ENCODE results near the gene NKAIN2.
"Not testable (repeated sequence)": the region's sequence is repeated elsewhere in the genome, so short reads cannot be mapped to it uniquely, and the experiment has no call there.

NKAIN2 gene

DNA sequence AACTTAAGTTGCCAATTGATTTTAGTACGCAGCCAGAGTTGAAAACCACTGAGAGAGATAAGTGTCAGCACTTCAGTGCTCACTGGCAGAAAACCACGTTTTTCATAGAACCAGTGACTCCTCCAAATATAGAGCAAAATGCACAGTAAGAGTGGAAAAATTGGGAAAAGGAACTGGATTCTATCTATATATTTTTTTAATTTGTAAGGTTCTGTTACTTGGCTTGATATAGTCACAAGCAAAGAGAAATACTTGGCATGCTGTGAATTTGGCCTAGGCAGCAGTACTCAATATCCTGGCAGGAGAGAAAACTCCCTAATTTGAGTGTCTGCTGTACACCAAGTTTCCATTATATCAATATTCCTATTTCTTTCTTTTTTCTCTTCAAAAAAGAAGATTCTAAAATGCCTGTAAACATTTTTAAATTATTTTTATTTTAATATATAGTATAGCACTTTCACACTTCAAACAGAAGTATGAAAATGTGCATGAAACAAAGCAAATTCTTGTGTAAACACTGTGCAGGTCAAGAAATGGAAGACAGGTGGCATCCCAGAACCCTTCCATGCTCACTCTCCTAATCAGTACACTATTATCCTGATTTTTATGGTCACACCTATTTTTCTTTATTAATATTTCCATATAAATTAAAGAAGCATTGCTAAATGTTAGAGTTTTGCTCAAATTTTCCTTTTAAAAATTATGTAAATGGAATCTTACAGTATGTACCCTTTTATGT lies 596.8 kb downstream of the NKAIN2 start:
- Histone ChIP-seq H3K9ac (ENCODE audit: low read length) (no peak overlapping the region), H2AK5ac (ENCODE audit: low read length) (no peak overlapping the region), H4K5ac (ENCODE audit: low read length) (no peak overlapping the region), H3K79me1 (ENCODE audit: low read length) (no peaks in the 10 kb centered on the region), H2BK15ac (replicated peaks; ENCODE audit: low read depth) (no peak overlapping the region), H3K18ac (ENCODE audit: low read length) (no peak overlapping the region), H2BK5ac (ENCODE audit: low read length) (no peak overlapping the region), H3K27me3 (ENCODE audit: insufficient read depth, low read length, poor library complexity) (no peaks in the 10 kb centered on the region), H3K4me3 (ENCODE audit: low read length) (no peak overlapping the region), H2BK120ac (ENCODE audit: low read depth, low read length) (no peak overlapping the region), H3K23ac (ENCODE audit: low read length) (no peak overlapping the region), H3K4ac (ENCODE audit: low read depth, low read length) (no peak overlapping the region), H3K27ac (ENCODE audit: low read depth, low read length) (no peak overlapping the region), H3K4me2 (ENCODE audit: low read length) (no peak overlapping the region), H3K4me1 (ENCODE audit: control insufficient read depth, low read depth, low read length) (no peaks in the 10 kb centered on the region), H3K36me3 (ENCODE audit: control insufficient read depth, insufficient read depth, low read length) (no peaks in the 10 kb centered on the region), H3K79me2 (ENCODE audit: control insufficient read depth, insufficient read depth, low read length) (no peaks in the 10 kb centered on the region), H4K8ac (ENCODE audit: low read depth, low read length) (no peak overlapping the region), H3K56ac (ENCODE audit: low read length) (no peak overlapping the region)
- DNase-seq, result no peak
- WGBS (ENCODE audit: extremely low coverage, insufficient coverage, low lambda C conversion rate), result no CpG with 5 or more reads among the region's 2 CpGs

DNA sequence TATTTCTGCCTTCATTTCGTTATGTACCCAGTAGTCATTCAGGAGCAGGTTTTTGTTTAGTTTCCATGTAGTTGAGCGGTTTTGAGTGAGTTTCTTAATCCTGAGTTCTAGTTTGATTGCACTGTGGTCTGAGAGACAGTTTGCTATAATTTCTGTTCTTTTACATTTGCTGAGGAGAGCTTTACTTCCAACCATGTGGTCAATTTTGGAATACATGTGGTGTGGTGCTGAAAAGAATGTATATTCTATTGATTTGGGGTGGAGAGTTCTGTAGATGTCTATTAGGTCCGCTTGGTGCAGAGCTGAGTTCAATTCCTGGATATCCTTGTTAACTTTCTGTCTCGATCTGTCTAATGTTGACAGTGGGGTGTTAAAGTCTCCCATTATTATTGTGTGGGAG lies 606.8 kb downstream of the NKAIN2 start:
- H2BK120ac ChIP-seq (ENCODE audit: low read depth, low read length); H3K4me1 ChIP-seq (ENCODE audit: control insufficient read depth, low read depth, low read length); DNase-seq; H3K4me2 ChIP-seq (ENCODE audit: low read length); H4K8ac ChIP-seq (ENCODE audit: low read depth, low read length); H3K79me2 ChIP-seq (ENCODE audit: control insufficient read depth, insufficient read depth, low read length); H3K36me3 ChIP-seq (ENCODE audit: control insufficient read depth, insufficient read depth, low read length); H3K56ac ChIP-seq (ENCODE audit: low read length); H3K4ac ChIP-seq (ENCODE audit: low read depth, low read length); H2BK15ac ChIP-seq (replicated peaks; ENCODE audit: low read depth); H2AK5ac ChIP-seq (ENCODE audit: low read length); H4K5ac ChIP-seq (ENCODE audit: low read length); H3K27ac ChIP-seq (ENCODE audit: low read depth, low read length); H3K18ac ChIP-seq (ENCODE audit: low read length); H3K23ac ChIP-seq (ENCODE audit: low read length); H3K4me3 ChIP-seq (ENCODE audit: low read length); H3K9ac ChIP-seq (ENCODE audit: low read length); H3K79me1 ChIP-seq (ENCODE audit: low read length); H2BK5ac ChIP-seq (ENCODE audit: low read length); H3K27me3 ChIP-seq (ENCODE audit: insufficient read depth, low read length, poor library complexity): not testable (repeated sequence)
- WGBS (ENCODE audit: extremely low coverage, insufficient coverage, low lambda C conversion rate), result no CpG with 5 or more reads among the region's 4 CpGs

DNA sequence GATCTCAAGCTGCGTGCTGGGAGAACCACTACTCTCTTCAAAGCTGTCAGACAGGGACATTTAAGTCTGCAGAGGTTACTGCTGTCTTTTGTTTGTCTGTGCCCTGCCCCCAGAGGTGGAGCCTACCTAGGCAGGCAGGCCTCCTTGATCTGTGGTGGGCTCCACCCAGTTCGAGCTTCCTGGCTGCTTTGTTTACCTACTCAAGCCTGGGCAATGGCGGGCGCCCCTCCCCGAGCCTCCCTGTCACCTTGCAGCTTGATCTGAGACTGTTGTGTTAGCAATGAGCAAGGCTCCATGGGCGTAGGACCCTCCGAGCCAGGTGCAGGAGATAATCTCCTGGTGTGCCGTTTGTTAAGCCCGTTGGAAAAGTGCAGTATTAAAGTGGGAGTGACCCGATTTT lies 609.0 kb downstream of the NKAIN2 start:
- not testable (repeated sequence) for H3K4ac ChIP-seq (ENCODE audit: low read depth, low read length); H3K27ac ChIP-seq (ENCODE audit: low read depth, low read length); H4K5ac ChIP-seq (ENCODE audit: low read length); H3K9ac ChIP-seq (ENCODE audit: low read length); H3K4me3 ChIP-seq (ENCODE audit: low read length); H3K79me2 ChIP-seq (ENCODE audit: control insufficient read depth, insufficient read depth, low read length); H3K27me3 ChIP-seq (ENCODE audit: insufficient read depth, low read length, poor library complexity); DNase-seq; H3K23ac ChIP-seq (ENCODE audit: low read length); H3K36me3 ChIP-seq (ENCODE audit: control insufficient read depth, insufficient read depth, low read length); H3K56ac ChIP-seq (ENCODE audit: low read length); H2AK5ac ChIP-seq (ENCODE audit: low read length); H3K4me1 ChIP-seq (ENCODE audit: control insufficient read depth, low read depth, low read length); H2BK15ac ChIP-seq (replicated peaks; ENCODE audit: low read depth); H2BK120ac ChIP-seq (ENCODE audit: low read depth, low read length); H3K4me2 ChIP-seq (ENCODE audit: low read length); H3K79me1 ChIP-seq (ENCODE audit: low read length); H2BK5ac ChIP-seq (ENCODE audit: low read length); H3K18ac ChIP-seq (ENCODE audit: low read length); H4K8ac ChIP-seq (ENCODE audit: low read depth, low read length)
- WGBS (ENCODE audit: extremely low coverage, insufficient coverage, low lambda C conversion rate), result no CpG with 5 or more reads among the region's 10 CpGs

DNA sequence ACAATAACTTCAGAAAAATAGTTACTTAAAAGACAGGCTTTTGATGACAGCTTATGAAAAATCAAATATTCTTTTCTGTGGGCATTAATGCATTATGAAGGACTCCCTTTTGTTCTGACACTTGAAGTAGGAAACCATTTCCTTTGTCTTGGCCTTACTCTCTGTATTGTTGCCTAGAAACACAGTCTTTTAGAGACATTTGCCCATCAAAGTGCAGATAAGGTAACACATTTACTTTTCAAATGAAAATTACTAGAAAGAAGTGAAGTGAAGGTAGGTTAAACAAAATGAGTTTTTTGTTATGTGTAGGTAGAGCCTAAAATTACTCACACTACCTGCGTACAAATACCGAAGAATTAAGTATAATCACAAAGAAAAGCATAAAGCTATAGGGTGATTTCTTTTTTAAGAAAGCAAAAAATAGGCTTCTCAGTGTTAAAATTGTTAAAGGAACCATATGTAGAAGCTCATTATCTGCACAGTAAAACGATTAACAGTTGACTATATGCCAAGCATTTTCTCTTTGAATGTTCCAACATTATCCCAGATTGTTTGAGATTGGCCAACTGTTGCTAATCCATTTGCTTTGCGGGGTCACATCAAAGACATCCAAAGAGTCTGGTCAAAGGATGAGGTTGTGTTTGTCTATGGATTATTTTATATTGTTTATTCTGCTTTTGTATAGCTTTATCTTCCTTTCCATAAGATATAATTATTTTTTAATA lies 616.6 kb downstream of the NKAIN2 start:
- no peaks in the 10 kb centered on the region for H3K36me3 ChIP-seq (ENCODE audit: control insufficient read depth, insufficient read depth, low read length)
- H3K27ac ChIP-seq (ENCODE audit: low read depth, low read length), result no peak overlapping the region
- no peak for DNase-seq
- no peaks in the 10 kb centered on the region for H3K27me3 ChIP-seq (ENCODE audit: insufficient read depth, low read length, poor library complexity)
- H3K4me3 ChIP-seq (ENCODE audit: low read length), result no peak overlapping the region
- no peak overlapping the region for H3K4me2 ChIP-seq (ENCODE audit: low read length)
- no peaks in the 10 kb centered on the region for H3K4me1 ChIP-seq (ENCODE audit: control insufficient read depth, low read depth, low read length)
- no peaks in the 10 kb centered on the region for H3K79me1 ChIP-seq (ENCODE audit: low read length)
- no peak overlapping the region for H2BK5ac ChIP-seq (ENCODE audit: low read length)
- no peak overlapping the region for H2BK15ac ChIP-seq (replicated peaks; ENCODE audit: low read depth)
- no peak overlapping the region for H2AK5ac ChIP-seq (ENCODE audit: low read length)
- H3K23ac ChIP-seq (ENCODE audit: low read length), result no peak overlapping the region
- H3K4ac ChIP-seq (ENCODE audit: low read depth, low read length), result no peak overlapping the region
- no peak overlapping the region for H3K18ac ChIP-seq (ENCODE audit: low read length)
- no peaks in the 10 kb centered on the region for H3K79me2 ChIP-seq (ENCODE audit: control insufficient read depth, insufficient read depth, low read length)
- no CpG with 5 or more reads among the region's 4 CpGs for WGBS (ENCODE audit: extremely low coverage, insufficient coverage, low lambda C conversion rate)
- H2BK120ac ChIP-seq (ENCODE audit: low read depth, low read length), result no peak overlapping the region
- H3K56ac ChIP-seq (ENCODE audit: low read length), result no peak overlapping the region
- no peak overlapping the region for H4K5ac ChIP-seq (ENCODE audit: low read length)
- no peak overlapping the region for H4K8ac ChIP-seq (ENCODE audit: low read depth, low read length)
- H3K9ac ChIP-seq (ENCODE audit: low read length), result no peak overlapping the region

GRCh38 chr6:124423621-124424020 lies 620.0 kb downstream of the NKAIN2 start:
- Histone ChIP-seq H3K4me1 (ENCODE audit: control insufficient read depth, low read depth, low read length) (no peaks in the 10 kb centered on the region), H3K79me1 (ENCODE audit: low read length) (no peaks in the 10 kb centered on the region), H3K27me3 (ENCODE audit: insufficient read depth, low read length, poor library complexity) (no peaks in the 10 kb centered on the region), H4K5ac (ENCODE audit: low read length) (no peak overlapping the region), H3K27ac (ENCODE audit: low read depth, low read length) (no peak overlapping the region), H3K79me2 (ENCODE audit: control insufficient read depth, insufficient read depth, low read length) (no peaks in the 10 kb centered on the region), H2BK5ac (ENCODE audit: low read length) (no peak overlapping the region), H2BK15ac (replicated peaks; ENCODE audit: low read depth) (no peak overlapping the region), H4K8ac (ENCODE audit: low read depth, low read length) (no peak overlapping the region), H3K56ac (ENCODE audit: low read length) (no peak overlapping the region), H3K9ac (ENCODE audit: low read length) (no peak overlapping the region), H3K4me3 (ENCODE audit: low read length) (no peak overlapping the region), H3K4me2 (ENCODE audit: low read length) (no peak overlapping the region), H3K18ac (ENCODE audit: low read length) (no peak overlapping the region), H3K4ac (ENCODE audit: low read depth, low read length) (no peak overlapping the region), H3K36me3 (ENCODE audit: control insufficient read depth, insufficient read depth, low read length) (no peaks in the 10 kb centered on the region), H3K23ac (ENCODE audit: low read length) (no peak overlapping the region), H2AK5ac (ENCODE audit: low read length) (no peak overlapping the region), H2BK120ac (ENCODE audit: low read depth, low read length) (no peak overlapping the region)
- no CpG with 5 or more reads among the region's 1 CpG for WGBS (ENCODE audit: extremely low coverage, insufficient coverage, low lambda C conversion rate)
- DNase-seq, result peak; percentile 18
